GM10266 (cell line): ENCODE results near the gene ZNF554.

Experiments used
- DNase-seq: peaks from one replicate; pipeline ENCODE4 v3.0.0; 2012; ENCODE audit errors: extremely low spot score
- TF ChIP-seq, protein P1 (sequence below): IDR thresholded peaks from 2 replicates; pipeline ENCODE4 v1.5.1; 2012; ENCODE audit warnings: mild to moderate bottlenecking, low read depth; ENCODE audit not compliant: control insufficient read depth, insufficient read depth; ENCODE audit errors: missing control alignments

Gene ZNF554

DNA sequence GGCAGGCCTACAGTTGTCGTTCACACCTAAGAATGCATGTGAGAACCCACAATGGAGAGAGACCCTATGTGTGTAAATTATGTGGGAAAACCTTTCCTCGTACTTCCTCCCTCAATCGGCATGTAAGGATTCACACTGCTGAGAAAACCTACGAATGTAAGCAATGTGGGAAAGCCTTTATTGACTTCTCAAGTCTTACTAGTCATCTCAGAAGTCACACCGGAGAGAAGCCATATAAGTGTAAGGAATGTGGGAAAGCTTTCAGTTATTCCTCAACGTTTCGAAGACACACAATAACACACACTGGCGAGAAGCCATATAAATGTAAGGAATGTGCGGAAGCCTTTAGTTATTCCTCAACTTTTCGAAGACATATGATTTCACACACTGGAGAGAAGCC, 32.9 kb downstream of the ZNF554 start:
- TF ChIP-seq, protein P1, sequence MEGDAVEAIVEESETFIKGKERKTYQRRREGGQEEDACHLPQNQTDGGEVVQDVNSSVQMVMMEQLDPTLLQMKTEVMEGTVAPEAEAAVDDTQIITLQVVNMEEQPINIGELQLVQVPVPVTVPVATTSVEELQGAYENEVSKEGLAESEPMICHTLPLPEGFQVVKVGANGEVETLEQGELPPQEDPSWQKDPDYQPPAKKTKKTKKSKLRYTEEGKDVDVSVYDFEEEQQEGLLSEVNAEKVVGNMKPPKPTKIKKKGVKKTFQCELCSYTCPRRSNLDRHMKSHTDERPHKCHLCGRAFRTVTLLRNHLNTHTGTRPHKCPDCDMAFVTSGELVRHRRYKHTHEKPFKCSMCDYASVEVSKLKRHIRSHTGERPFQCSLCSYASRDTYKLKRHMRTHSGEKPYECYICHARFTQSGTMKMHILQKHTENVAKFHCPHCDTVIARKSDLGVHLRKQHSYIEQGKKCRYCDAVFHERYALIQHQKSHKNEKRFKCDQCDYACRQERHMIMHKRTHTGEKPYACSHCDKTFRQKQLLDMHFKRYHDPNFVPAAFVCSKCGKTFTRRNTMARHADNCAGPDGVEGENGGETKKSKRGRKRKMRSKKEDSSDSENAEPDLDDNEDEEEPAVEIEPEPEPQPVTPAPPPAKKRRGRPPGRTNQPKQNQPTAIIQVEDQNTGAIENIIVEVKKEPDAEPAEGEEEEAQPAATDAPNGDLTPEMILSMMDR, result no peak
- DNase-seq, result no peak

DNA sequence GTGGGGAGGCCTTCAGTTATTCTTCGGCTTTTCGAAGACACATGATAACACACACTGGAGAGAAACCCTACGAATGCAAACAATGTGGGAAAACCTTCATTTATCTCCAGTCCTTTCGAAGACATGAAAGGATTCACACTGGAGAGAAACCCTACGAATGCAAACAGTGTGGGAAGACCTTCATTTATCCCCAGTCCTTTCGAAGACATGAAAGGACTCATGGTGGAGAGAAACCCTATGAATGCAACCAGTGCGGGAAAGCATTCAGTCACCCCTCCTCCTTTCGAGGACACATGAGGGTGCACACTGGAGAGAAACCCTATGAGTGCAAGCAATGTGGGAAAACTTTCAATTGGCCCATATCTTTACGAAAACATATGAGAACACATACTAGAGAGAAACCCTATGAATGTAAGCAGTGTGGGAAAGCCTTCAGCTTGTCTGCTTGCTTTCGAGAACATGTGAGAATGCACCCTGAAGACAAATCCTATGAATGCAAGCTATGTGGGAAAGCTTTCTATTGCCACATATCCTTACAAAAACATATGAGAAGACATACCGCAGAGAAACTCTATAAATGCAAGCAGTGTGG, 33.4 kb downstream of the ZNF554 start:
- TF ChIP-seq, protein P1, result no peak
- DNase-seq, result no peak

DNA sequence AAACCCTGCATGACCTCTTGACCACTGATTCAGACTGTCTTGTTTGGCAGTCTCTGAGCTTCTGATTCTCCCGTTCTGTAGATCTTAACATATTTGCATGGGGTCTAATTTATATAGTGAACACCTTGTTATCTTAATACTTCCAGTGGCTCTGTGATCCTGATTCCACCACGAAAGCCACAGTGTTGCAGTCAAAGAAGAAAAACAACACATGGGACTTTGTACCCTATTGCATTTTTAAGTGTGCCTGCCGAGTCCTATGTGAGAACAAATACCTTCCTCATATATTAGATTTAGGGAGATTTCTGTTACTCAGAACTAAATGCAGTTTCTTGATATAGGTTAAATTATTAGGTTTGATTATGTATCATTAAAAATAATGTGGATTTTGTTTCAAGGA, 35.2 kb downstream of the ZNF554 start:
- TF ChIP-seq, protein P1, result no peak
- no peak for DNase-seq

DNA sequence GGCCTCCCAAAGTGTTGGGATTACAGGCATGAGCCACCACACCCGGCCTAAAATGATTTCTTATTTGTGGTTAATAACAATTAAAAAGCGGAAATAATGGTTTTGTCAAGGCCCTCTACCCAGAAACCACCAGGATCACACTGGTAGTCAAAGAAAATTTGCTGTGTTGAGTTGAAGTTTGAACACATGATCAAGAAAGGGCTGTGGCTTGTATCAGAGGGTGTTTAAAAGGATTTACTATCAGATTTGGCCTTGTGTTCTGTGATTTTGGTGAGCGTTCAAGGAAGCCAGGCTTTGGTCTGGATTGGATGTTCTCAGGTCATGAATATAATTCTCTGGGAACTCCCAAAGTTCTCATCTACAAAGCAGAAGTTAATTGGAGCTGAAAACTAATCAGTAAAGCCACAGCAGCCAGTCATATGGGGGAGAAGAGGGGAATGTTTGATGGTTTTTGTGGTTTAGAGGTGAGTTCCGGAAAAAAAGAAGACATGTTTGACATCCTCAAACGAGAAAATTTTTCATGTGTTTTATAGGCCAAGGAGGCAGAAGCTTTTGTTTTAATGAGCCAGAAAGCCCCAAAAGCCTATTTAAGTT, 36.9 kb downstream of the ZNF554 start:
- DNase-seq, result no peak
- TF ChIP-seq, protein P1, result no peak

DNA sequence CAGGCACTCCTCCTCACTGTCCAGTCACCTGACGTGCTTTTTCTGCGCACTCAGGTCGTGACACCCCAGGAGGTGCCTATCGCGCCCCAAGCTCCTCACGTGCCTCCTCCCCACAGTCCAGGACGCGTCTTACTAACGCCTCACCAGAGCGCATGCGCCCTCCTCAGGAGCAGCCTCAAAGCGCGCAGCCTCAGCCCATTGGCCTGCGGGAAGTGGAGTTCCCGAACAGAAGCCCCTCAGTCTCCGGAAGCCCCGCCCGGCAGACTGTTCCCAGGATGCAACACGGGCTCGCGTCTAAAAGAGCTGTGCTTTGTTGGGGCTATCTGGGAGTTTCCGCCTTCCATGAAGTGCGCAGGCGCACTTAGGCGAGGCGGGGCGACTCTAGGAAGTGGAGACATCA, 39.2 kb downstream of the ZNF554 start:
- DNase-seq, result no peak

DNA sequence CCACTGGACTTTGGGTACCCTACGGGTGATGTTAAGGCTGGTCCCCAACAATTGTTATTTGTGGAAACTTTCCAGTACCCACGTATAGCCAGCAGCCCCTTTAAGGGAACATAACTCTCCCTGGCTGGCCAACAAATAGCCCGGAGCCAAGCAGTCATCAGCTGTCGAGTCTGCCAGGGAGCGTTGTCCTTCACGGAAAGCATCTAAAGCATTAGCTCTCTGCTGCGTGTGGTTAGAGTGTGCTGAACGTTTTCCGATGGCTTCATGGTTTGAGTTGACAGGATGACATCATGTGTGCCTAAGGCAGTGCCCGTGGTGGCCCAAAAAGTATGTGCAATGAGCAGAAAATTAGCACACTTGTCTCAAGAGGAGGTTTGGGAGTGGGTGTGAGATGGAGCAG, 44.1 kb downstream of the ZNF554 start:
- no peak for DNase-seq
- TF ChIP-seq, protein P1, result no peak

More for the DNA sequence above, 39.2 kb downstream of the ZNF554 start:
- TF ChIP-seq, protein P1, result no peak

DNA sequence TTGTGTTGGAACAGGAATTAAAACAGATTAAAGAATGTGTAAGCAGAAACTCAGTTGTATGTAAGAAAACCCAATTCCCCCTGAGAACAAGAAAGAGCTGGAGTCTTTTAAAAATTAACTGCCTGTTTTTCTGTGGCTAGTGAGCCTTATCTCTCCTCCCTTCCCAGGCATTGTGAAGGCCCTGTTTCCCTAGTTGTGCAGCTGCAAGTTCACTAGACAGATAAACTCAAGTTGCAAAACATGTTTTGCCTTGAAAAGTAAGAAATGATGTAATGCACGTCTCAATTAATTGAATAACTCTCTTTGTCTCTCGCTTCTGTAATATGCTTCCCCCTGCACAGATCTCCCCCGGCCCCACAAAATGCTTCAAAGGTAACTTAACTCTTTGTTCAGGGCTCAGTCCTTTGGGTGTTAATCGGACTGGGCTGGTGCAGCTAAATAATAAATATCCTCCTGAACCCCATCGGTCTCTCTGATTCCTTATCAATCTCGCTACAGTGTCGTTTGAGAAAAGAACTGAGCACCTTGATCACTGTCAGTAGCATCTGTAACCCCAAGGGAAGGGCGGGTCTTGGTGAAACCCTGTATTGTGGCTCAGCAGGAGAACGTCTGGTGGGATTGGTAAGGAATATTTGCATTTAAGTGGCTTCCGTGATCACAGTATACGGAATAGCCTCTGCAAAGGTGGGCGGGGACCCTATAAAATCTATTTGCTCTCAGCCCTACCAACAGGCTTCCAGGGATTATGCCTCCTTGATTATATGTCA, 45.8 kb downstream of the ZNF554 start:
- TF ChIP-seq, protein P1, result no peak
- DNase-seq, result no peak
